Measurements from ENCODE around the gene CABP5.
A peak's percentile ranks its signal among the peaks of the same experiment; 100 is the strongest.

Gene CABP5

GRCh38 chr19:48029431-48029830 lies 14.4 kb downstream of the CABP5 start:
- no peak for DNase-seq

GRCh38 chr19:48025480-48025879 lies 18.4 kb downstream of the CABP5 start:
- no peak for DNase-seq

GRCh38 chr19:48023518-48023917 lies 20.4 kb downstream of the CABP5 start:
- no peak for DNase-seq

GRCh38 chr19:48023011-48023410 lies 20.9 kb downstream of the CABP5 start:
- DNase-seq, result no peak

GRCh38 chr19:48020686-48021085 lies 23.2 kb downstream of the CABP5 start:
- DNase-seq, result no peak

GRCh38 chr19:48010932-48011758 lies 32.7 kb downstream of the CABP5 start:
- DNase-seq, result no peak

- peak; percentile 3 for DNase-seq
Measured at GRCh38 chr19:48006762-48007161, 37.1 kb downstream of the CABP5 start.

- DNase-seq, result no peak
Measured at GRCh38 chr19:48004236-48004635, 39.6 kb downstream of the CABP5 start.

GRCh38 chr19:48000846-48001245 lies 43.0 kb downstream of the CABP5 start:
- no peak for DNase-seq

GRCh38 chr19:47998800-47999199 lies 45.1 kb downstream of the CABP5 start:
- no peak for DNase-seq

- DNase-seq, result no peak
Measured at GRCh38 chr19:47996230-47996727, 47.6 kb downstream of the CABP5 start.

GRCh38 chr19:47994209-47994802 lies 49.6 kb downstream of the CABP5 start, which contains the start of gene ELSPBP1:
TSS of gene ELSPBP1 (plus strand) at chr19:47994632. CDS start at chr19:48008668, 14,036 bp downstream.
- no peak for DNase-seq

GRCh38 chr19:47992070-47992469 lies 51.8 kb downstream of the CABP5 start, which contains the start of gene BSPH1:
TSS of gene BSPH1 (minus strand) at chr19:47992170. CDS start at chr19:47992081, 89 bp downstream.
- DNase-seq, result no peak

- no peak for DNase-seq
Measured at GRCh38 chr19:47991191-47991808, 52.6 kb downstream of the CABP5 start.

Data from RPMI8226 (cell line).